NCI-H128 (cell line): ENCODE measurements around the gene COL4A2.

Experiments
- DNase-seq: peaks from one replicate; lab custom pipeline; 2025; ENCODE audit not compliant: unreplicated experiment; lab: John Stamatoyannopoulos, UW

Gene COL4A2

DNA sequence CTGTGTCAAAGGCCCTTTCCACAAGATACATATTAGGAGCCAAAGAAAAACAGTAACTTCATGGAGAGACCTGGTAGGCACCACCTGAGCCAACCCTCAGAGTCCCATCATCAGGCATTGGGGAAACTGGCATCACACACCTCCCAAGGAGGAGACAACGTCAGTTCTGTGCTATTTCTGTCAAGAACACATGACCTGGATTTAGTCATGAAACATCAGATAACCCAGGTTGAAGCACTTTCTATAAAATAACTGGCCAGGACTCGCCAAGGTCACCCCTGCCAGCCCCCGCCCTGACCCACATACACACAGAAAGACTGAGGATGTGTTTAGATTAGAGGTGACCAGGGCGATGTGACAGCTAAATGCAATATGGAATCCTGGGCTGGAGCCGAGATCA, 35.8 kb upstream of the COL4A2 start:
- DNase-seq = no peak

DNA sequence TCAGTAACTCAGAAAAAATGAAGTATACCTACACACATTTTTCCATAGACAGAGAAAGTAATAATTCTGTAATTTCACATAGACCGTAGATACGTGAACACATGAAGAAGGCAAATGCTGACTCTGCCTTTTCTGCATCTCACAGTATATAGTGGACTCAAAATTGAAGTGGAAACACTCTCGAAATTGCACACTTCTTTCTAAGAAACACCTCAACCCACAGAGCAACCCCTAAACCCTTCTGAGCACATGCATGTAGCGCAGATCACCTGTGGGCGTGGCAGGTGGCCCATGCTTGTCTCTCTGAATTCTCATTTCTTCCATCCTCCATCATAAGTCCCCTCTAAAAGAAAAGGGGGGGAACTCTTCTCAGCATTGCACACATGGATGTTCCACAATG, 34.9 kb upstream of the COL4A2 start:
- no peak for DNase-seq

DNA sequence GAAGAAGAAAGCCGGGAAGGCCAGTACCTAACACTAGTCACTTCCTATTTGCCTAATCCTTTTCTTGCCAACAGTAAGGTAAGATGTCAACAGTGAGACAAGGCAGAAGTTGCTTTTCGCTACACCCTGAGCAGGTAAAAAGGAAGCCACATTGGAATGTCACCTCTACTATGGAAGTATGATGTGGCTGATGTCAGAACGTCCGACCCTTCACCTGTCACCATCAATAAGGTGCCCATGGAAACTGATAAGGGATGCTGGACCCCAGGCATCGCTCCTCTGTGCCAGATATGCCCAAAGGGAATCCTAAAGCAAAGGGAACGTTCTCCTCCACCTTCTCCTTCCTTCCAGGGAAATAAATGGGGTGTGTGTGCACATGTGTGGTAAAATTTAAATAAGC, 34.4 kb upstream of the COL4A2 start:
- DNase-seq = no peak

DNA sequence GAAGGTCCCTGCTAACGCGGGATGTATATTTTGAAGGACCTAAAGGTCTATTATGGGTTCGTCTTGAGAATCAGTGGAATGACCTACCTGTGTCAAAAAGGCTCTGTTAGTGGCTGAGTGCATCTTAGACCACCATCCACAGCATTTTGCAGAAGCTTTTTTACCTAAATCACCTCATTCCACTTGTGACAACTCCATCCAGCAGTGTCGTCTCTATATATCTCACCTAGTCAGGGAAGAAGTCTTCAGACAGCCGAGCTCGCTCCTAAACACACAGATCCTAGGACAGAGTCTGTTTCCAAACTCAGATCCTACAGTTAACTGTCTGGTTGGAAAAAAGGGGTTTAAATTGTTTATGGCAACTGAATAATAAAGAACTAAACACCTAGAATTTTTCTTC, 33.8 kb upstream of the COL4A2 start:
- no peak for DNase-seq

DNA sequence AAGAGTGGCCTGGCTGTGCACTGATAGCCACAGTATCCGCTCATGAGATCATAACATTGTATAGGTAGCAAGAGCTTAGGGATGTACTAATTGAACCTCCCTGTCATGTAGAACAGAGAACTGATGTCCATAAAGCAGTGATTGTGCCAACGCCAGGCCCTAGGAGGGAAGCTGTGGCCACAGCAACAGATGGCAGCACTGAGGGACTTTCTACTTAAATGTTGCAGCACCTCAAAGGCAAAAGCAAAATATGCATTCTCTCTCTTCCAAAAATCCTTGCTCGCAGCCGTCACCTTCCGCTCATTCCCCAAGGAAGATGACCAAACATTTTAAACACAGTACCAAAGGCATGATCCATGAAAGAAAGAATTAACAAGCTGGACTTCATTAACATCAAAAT, 32.4 kb upstream of the COL4A2 start:
- DNase-seq = no peak

DNA sequence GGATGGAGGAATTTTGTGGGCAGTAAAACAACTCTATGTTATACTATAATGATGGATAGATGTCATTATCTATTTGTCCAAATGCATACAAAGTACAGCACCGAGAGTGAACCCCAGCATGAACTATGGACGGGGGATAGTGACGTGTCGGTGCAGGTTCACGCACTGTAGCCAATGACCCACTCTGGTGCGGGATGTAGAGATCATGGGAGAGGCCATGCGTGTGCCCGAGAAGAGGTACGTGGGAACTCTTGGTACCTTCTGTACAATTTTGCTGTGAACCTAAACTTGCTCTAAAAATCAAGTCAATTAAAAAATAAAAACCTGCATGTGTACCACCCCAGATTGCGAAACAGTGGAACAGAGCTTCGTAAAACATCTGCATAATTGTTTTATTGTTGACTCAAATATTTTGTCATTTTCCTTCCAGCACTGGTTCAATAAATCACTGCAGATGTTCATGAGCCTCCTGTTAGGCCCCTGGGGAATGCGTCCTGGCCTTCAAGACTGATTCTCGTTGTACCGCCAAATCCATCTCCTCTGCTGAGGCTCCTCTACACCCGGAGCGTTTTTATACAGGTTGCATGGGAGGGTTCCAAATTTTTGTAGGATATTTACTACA, 31.0 kb upstream of the COL4A2 start:
- no peak for DNase-seq

DNA sequence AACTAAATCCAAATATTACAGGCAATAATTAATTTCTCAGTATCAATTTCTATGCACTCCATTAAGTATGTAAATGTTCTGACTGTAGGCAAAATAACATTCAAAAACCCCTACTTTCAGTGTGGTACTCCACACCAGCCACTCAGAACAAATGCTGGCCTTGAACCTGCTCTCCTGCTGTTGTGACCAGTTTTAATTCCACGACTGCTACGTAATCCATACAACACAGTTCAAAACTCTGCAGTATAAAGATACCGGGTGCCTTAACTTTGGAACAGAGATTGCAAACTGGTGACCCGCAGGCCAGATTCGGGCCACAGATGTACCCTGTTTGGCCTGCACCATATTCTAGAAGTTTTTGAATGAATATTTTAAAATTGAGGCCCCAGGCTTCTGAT, 30.5 kb upstream of the COL4A2 start:
- no peak for DNase-seq

DNA sequence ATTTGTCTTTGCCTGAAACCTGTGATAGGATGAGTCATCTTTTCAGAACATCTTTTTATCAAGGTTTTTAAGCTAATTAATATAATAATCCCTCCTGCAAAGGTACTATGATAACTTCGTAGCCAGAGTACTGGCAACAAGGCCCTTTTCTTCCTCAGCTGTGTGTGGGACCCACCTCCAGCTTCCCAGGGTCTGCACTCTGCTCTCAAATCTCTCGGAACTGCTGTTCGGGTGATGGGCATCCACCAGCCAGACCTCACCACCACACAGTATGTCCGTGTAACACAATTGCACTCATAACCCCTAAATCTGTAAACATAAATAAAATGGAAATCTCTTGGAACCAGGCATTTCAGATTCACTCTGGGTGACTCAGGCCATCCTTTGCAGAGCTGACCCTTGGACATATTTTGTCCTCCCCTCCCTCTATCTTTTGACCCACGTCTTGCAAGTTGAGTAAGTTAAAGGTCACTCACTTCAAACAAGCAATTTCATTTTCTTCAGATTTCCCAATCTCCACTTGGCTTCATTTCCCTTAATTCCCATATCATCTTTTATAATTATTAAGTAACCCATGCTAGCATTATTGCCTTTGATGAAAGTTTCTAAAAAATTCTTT, 29.6 kb upstream of the COL4A2 start:
- no peak for DNase-seq

DNA sequence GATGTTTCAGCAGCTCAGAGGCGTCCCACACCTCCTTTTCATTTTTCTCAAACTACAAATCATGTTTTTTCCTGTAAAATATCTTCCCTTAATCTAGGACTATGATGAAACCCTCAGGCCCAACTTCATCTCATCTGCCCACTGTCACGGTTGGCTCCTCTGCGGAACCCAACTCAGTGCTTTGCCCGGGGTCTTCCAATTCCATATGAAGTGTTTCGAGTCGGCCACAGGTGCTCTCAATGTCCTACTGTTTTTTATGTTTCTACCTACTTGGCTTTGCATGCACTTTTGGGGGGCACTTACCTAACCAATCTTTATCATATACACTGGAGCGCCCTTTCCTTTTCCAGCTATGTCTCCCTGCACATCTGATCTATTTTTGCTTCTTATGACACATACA, 28.2 kb upstream of the COL4A2 start:
- no peak for DNase-seq

DNA sequence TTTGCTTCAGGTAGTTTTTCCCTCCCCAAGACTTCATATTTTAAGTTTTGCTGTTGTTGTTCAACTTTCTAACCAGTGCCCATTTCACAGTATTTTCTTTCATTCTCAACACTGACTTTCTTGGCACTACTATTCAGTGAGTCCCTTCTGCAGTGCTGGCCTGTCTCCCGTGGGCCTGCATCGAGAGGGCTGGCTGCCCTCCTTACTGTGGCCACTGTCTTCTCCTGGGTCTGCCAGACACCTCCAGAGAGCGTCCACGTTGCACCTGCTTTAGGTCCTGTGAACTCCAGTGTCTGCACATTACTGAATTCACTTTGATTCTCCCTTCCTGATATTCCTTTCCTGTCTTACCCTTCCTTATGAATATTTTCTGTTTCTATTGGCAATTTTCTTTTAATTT, 27.4 kb upstream of the COL4A2 start:
- no peak for DNase-seq

DNA sequence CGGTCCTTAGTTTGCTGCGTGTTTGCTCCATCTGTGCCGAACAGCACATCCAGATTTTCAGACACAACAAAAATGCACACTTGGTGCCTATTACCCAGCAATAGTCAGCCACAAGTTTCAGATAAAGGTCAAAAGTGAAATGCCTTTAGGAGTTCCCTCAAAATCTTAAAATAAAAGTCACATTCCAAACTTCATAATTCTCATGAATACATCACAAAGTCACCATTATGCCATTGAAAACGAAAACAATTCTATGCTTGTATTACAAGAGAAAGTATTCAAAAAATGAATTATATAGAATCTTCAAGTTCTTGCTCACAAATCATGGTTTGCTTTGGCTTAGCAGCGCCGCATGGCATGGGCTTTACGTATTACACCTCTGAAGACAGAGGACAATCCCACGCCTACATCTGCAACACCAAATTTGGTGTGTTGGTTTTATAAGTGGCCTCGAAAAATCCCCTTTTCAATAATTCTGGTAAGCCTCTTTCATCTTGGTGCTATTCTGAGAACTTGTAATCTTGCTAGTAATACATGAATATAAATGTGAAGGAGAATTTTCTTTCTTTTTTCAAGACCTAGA, 26.8 kb upstream of the COL4A2 start:
- no peak for DNase-seq

DNA sequence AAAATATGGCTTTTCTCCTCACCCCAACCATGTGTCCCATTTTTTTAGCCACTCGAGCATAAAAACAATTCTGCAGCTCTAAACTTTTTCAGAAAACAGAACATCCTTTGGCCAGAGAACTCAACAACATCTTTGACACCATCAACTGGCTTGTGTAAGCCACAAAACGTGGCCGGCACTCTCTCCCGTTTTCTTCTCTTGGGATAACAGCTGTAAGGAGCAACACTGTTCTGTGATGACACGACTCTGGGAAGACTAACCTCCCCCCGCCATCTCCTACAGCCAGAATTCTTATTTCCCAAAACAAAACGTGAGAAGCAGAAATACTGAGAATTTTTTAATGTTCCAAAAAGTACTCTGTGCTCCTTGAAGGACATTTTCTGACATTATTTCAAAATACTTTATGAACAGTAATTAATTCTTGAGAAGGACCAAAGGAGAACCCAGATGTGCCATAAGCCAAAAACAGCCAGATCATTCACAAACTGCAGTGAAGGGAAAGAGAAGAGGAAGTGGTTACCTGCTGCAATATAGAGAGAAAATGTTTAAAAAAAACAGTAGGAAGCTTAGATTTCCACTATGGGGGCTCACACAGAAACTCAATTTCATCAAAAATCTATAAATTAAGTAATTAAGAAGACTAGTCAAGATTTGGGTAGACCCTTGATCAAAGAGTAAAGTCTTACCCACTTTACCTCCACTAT, 25.9 kb upstream of the COL4A2 start:
- no peak for DNase-seq

DNA sequence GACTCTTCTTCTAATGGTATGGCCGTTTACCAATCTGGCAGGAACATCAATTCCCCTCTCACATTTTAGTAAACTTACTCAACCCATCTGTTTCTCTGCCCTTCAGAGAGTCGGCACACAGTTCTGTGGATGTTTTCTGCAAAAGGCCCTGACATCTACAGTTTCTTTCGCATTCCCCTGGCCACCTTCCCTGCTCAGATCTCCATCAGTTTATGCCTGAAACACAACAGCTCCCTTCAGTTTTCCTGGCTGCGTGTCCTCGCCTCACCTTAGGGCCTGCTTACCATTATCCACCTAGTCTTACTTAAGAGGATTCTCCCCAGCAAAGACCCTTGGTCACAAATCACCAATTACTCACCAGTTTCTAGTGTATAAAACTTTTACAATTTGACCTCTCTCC, 25.3 kb upstream of the COL4A2 start:
- no peak for DNase-seq

DNA sequence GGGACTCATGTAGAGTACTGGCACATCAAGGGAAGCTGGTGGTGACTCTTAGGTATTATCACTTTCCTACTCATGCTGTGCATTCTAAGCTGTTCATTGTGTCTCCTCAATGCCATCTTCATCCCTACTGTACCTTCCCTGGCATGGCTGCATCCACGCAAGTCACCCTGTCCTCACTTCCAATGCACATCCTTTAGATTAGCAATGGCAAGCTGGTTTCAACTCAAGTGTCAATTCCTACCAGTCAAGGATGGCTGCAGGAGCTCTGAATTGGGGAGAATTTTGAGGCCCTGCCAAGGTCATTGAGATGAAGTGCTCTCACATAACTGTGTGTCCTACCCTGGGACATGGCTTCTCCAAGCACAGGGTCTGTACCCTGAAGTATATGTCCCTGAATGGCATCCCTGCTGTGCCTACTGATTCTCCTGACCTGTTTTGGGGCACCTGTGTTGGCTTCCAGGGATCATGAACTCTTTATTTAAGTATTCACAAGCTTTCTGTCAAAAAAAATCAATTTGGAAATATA, 24.7 kb upstream of the COL4A2 start:
- no peak for DNase-seq

DNA sequence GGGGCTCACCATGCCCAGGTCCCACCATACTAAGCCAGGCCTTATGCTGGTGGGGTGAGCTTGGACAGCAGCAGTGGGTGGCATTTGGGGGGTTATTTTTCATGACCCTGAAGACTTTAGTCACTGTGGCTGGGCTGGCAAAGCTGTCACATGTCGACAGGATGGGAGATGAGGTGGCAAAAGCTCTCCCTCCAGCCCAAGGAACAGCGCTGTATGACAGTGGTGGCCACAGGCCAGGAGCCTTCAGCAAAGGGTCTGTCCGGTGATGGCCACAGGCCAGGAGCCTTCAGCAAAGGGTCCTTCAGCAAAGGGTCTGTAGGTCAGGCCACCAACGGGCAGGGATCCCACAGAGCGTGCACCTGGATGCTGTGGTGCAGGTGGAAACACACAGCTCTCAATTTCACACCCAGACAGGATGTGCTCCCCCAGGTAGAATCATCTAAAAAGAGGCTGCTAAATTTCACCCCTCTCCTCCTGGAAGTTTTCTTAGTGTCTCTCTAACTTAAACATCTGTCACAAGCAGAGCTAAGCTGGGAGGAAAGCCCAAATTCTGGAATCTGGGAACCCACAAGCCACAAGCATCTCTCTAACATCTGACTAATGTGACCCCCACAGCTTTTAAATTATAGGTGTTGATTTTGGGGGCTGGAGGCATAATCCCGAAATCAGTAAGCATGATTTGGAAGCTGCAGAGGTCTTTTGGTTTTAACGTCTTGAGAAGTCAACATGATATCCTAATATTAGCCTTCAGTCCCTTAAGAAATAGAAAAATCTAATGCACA, 23.2 kb upstream of the COL4A2 start:
- DNase-seq = no peak

DNA sequence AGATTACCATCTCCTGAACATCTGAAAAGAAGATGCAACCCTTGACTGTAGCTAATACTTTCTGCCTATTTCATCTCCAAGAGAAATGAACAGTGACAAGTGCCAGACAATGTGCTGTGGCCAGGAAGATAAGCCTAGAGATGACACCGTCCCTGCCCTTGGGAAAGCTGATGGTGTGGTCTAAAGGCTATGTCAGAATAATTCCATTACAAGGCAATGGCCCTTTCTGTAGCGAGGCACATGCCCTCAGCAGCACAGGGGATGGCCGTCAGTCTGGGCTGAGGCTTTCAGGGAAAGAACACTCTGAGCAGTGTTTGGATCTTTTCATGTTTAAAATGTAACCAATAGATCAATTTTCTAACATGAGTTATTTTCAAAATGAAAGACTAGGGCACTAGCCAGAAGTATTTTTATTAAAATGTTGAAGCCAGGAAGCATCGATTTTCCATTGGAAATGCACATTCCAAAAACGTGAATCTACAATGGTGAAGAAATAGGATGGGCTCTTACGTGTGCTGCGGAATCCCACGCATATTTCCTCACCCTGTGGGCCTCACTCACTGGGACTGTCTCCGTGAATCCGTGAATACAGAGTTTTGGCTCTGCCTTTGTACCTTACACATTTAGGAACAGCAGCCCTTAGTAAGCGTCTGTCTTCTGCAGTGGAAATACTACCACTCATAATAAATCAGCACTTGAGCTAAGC, 22.2 kb upstream of the COL4A2 start:
- DNase-seq = no peak

DNA sequence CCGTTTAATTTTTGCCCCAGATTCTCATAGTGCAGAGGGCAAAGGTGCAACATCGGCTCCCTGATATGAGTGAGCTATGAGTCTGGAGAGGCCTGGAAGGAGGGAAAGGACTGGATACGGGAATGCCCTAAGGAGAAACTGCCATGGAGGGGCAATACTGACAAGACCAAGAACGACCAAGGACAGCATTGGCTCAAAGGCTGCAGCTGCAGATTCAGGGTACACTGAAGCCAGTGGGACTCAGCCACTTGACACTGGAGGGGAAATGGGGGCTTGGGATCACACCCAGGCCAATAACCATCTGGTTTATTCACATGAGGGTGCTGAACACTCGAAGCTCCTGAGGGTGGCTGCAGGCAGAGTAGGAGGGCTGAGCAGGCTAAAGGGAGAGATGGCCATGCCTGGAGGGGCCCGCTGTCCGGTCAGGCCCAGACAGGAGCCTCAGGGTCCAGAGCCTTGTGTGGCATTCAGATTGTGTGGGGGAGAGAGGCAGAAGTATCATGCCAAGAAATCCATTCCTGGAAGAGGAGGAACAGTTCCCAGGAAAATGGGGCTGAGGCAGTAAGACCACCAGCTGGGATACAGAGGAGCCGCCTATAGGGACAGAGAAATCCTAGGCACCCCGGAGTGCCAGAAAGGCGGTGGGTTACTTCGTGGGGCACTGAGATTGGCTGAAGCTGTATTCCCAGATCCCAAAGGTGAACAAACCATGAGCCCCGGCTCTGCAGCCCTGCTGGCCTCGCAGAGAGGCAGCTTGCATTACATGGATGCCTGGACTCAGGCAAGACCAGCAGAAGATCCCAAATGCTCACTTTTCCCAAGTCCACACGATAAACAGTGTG, 20.9 kb upstream of the COL4A2 start:
- DNase-seq = no peak

DNA sequence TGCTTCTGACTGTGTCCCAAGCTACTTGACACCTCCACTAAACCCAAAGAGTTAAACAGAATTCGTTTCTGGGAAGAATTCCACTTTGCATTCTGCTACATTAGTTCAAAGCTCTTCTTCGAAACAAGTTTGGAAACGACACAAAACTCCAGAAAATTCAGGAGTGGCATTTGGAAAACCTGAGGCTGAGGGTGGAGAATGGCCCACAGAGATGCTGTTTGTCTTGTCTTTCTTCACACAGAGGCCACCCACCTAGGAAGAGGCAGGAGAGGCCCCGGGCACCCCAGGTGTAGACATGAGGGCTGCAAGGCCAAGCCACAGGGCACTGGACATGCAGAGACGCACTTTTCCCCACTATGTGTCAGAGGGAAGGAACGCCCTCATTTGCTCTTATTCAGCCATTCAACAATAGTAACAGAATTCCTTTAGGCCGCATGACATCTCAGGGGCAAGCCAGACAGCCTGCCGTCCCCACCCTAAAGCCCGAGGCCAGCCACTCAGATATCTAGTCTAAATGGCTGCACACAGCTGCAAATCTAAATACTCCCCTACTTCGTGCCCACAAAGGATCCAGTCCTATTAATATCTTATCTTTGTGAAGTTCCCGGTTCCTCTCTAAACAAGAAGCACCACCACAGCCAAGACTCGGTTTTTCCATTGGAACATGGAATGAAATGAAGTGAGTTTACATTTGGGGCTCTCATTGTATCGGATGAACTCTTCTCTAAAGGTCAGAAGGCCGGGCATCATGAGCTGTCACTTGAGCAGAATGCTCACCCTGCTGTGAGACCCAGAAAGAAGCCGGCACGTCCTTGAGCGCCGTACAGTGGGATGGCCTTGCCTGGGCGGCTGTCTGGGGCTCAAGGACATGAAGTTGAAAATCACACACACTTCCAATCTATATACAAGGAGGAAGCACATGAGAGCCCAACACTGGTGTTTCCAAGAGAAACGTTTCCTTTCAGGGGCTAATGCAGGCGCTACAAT, 20.0 kb upstream of the COL4A2 start:
- no peak for DNase-seq

DNA sequence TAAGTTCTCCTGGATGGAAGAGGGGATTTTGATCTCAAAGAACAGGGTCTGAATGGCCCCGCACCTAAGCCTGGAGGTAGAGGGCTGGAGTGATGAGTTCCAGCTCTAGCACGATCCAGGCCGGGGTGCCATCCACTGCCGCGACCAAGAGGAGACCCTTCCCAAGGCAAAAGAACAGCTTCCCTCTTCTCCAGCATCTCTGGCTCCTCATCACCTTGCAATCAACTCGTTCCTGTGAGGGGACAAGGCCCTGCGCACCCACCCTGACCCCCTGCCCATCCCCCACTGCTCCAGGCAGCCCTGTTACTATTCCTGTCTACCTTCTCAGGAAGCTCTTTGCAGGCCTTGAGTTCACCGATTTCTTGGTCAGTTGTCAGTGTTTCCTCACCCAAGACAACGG, 17.9 kb upstream of the COL4A2 start:
- DNase-seq = no peak
